HEK293T (cell line): Measurements from ENCODE around the gene GFER.

Experiments used
- CTCF ChIA-PET: fragments of 350-600 bp; formaldehyde crosslinking; extraction: SDS; loops from one replicate; lab custom pipeline; 2021; ENCODE audit warnings: antibody characterized with exemption, inconsistent platforms; lab: Yijun Ruan, JAX
- POLR2A ChIA-PET: fragments of 350-600 bp; formaldehyde crosslinking; extraction: SDS; loops from one replicate; lab custom pipeline; 2020; ENCODE audit warnings: antibody characterized with exemption, inconsistent platforms; lab: Yijun Ruan, JAX
- DNase-seq: peaks from one replicate; pipeline ENCODE4 v3.0.0; 2012; ENCODE audit warnings: mixed read lengths; ENCODE audit errors: extremely low spot score
- ARNT ChIP-seq: fragments of 450-650 bp; IDR thresholded peaks from 2 replicates; pipeline ENCODE4 v1.6.1; 2017; ENCODE audit warnings: mild to moderate bottlenecking
- BHLHE40 ChIP-seq: fragments of 450-650 bp; IDR thresholded peaks from 2 replicates; pipeline ENCODE4 v1.6.1; 2016; ENCODE audit warnings: mild to moderate bottlenecking, moderate library complexity, borderline replicate concordance
- CTBP1 ChIP-seq: fragments of 450-650 bp; IDR thresholded peaks from 2 replicates; pipeline ENCODE4 v1.6.1; 2016; ENCODE audit warnings: borderline replicate concordance
- ELF4 ChIP-seq: fragments of 450-650 bp; IDR thresholded peaks from 2 replicates; pipeline ENCODE4 v1.6.1; 2017; ENCODE audit warnings: antibody characterized with exemption
- FOXA1 ChIP-seq: fragments of 450-650 bp; IDR thresholded peaks from 2 replicates; pipeline ENCODE4 v1.6.1; 2016; ENCODE audit warnings: mild to moderate bottlenecking
- FOXK2 ChIP-seq: fragments of 450-650 bp; IDR thresholded peaks from 2 replicates; pipeline ENCODE4 v1.6.1; 2016; ENCODE audit warnings: mild to moderate bottlenecking
- FOXM1 ChIP-seq: fragments of 450-650 bp; IDR thresholded peaks from 2 replicates; pipeline ENCODE4 v1.6.1; 2017; ENCODE audit warnings: mild to moderate bottlenecking, borderline replicate concordance
- HDGF ChIP-seq: fragments of 450-650 bp; IDR thresholded peaks from 2 replicates; pipeline ENCODE4 v1.6.1; 2017; ENCODE audit warnings: antibody characterized with exemption, borderline replicate concordance
- L3MBTL2 ChIP-seq: fragments of 450-650 bp; conservative IDR thresholded peaks from 2 replicates; pipeline ENCODE4 v1.6.1; 2016; ENCODE audit warnings: mild to moderate bottlenecking
- LEF1 ChIP-seq: fragments of 450-650 bp; IDR thresholded peaks from 2 replicates; pipeline ENCODE4 v1.6.1; 2017; ENCODE audit warnings: mild to moderate bottlenecking, borderline replicate concordance
- NFRKB ChIP-seq: fragments of 450-650 bp; IDR thresholded peaks from 2 replicates; pipeline ENCODE4 v1.6.1; 2016; ENCODE audit warnings: mild to moderate bottlenecking, moderate library complexity
- SP1 ChIP-seq: fragments of 450-650 bp; IDR thresholded peaks from 2 replicates; pipeline ENCODE4 v1.6.1; 2017
- SUZ12 ChIP-seq: fragments of 450-650 bp; IDR thresholded peaks from 2 replicates; pipeline ENCODE4 v1.6.1; 2016; ENCODE audit warnings: mild to moderate bottlenecking
- TARDBP ChIP-seq: fragments of 450-650 bp; IDR thresholded peaks from 2 replicates; pipeline ENCODE4 v1.6.1; 2016
- ZNF384 ChIP-seq: fragments of 450-650 bp; IDR thresholded peaks from 2 replicates; pipeline ENCODE4 v1.6.1; 2016
- TF ChIP-seq, protein P1 (sequence below): fragments of 450-650 bp; IDR thresholded peaks from 2 replicates; pipeline ENCODE4 v1.6.1; 2016

GFER gene

DNA sequence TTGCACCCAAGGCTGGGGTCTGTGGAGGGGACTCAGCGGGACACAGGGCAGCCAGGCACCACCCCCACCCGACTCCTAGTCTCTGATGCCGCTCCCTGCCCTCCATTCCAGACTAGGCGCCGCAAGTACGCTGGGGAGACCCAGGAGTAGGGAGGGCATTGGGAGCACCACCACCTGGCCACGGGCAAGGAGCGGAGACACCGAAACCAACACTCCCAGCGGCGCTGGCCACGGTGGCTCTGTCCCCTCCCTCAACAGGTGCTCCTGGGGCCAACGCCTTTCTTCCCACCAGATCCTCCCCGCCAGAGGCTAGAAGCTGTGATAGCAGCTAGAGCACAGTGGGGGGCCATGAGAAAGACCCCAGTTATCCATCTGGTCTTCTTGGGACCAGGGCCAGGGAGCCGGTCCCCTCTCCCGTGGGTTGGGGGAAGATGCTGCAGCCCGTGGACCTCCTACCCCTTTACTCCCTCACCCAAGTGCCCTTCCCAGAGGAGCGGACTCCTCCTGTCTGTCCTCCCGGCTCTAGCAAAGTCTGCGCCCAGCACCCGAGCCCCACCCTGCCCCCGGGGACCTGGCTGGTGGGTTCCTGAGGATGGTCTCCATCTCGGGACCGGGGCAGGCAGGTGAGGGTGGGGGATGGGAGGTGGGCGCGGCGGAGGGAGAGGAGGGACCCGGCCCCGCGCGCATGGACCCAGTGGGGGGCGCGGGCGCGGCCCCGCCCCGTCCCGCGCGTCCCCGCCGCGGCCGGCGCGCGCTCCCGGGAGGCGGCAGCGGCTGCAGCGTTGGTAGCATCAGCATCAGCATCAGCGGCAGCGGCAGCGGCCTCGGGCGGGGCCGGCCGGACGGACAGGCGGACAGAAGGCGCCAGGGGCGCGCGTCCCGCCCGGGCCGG, 5.5 kb downstream of the GFER start, which contains the start of gene SYNGR3:
Gene SYNGR3, plus strand, starts transcription at position 762 of the 892 bp plus-strand sequence. CDS start 133 bp downstream, outside the sequence.
- ChIA-PET CTCF (no interaction called here), POLR2A (interaction anchor here (1.1 to 1.2 kb wide), 2 partner anchors 8 to 18 kb away, joined by 3 read pairs; no protein-coding TSS in a partner anchor)

DNA sequence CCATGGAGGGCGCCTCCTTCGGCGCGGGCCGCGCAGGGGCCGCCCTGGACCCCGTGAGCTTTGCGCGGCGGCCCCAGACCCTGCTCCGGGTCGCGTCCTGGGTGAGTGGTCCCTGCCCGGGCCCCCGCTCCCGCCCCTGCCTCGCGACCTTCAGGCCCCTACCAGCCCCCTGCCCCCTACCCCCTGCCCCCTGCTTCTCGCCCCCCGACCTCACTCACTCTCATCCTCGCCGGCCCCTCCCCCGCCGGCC, 6.0 kb downstream of the GFER start:
- CTCF ChIA-PET, result no interaction called here
- TF ChIP-seq TARDBP, result no peak
- TF ChIP-seq L3MBTL2, result no peak
- TF ChIP-seq, protein P1, sequence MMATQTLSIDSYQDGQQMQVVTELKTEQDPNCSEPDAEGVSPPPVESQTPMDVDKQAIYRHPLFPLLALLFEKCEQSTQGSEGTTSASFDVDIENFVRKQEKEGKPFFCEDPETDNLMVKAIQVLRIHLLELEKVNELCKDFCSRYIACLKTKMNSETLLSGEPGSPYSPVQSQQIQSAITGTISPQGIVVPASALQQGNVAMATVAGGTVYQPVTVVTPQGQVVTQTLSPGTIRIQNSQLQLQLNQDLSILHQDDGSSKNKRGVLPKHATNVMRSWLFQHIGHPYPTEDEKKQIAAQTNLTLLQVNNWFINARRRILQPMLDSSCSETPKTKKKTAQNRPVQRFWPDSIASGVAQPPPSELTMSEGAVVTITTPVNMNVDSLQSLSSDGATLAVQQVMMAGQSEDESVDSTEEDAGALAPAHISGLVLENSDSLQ, result no peak
- no peak for TF ChIP-seq BHLHE40
- TF ChIP-seq CTBP1, result no peak
- TF ChIP-seq LEF1, result no peak
- no peak for TF ChIP-seq ARNT
- TF ChIP-seq SP1, result no peak
- TF ChIP-seq ELF4, result no peak
- no peak for TF ChIP-seq NFRKB
- TF ChIP-seq FOXA1, result no peak
- DNase-seq, result no peak
- POLR2A ChIA-PET, result interaction anchor here (1.0 to 3.3 kb wide), 2 partner anchors 25 to 27 kb away, joined by 4 to 15 read pairs; partner anchors contain the start of gene RPS2

More for the DNA sequence above, 5.5 kb downstream of the GFER start, which contains the start of gene SYNGR3:
- TF ChIP-seq L3MBTL2, result no peak
- TF ChIP-seq ZNF384, result no peak
- TF ChIP-seq FOXK2, result no peak
- no peak for TF ChIP-seq BHLHE40
- no peak for TF ChIP-seq FOXM1
- no peak for TF ChIP-seq NFRKB
- TF ChIP-seq TARDBP, result no peak
- TF ChIP-seq ELF4, result no peak
- DNase-seq, result no peak

DNA sequence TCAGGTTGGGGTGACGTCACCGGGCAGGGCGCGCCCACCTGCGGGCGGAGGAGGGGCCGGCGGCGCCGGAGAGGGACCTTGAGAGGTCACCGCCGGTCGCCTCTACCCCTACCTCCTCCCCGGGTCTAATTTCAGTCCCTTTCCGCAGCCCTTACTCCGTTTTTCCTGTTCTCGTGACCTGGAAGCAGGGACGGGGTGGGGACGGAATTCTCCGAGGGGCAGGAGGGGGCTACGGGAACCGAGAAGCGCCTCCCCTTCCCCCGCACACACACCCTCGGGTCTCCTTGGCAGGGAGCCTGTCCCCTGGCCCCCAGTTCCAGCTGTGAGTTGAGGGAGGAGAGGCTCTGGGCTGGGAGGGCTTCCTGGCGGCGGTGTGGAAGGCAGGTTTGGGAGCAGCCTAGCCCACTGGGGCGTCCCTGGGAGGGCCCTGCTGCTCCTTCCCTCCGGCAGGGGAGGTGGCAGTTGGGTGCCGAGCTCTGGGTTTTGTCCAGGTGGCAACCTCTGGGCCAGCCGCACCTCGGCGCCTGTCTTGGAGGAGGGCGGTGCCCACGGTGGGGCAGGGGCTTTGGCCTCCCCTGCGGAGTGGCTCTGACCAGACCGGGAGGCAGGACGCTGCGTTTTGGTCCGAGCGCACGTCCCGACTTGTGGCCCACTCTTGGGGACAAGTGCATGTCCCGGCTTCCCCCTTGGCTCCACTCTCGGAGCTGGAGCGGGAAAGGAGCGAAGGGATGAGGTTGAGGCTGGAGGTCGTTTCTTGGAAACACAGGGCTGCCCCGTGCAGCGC, 6.5 kb downstream of the GFER start:
- ChIA-PET POLR2A (interaction anchor here (1.0 to 3.3 kb wide), 2 partner anchors 26 to 27 kb away, joined by 4 to 15 read pairs; partner anchors contain the start of gene RPS2), CTCF (no interaction called here)
- TF ChIP-seq FOXK2 (no peak), SUZ12 (no peak), FOXA1 (no peak), ARNT (no peak), TARDBP (no peak)
- no peak for DNase-seq

DNA sequence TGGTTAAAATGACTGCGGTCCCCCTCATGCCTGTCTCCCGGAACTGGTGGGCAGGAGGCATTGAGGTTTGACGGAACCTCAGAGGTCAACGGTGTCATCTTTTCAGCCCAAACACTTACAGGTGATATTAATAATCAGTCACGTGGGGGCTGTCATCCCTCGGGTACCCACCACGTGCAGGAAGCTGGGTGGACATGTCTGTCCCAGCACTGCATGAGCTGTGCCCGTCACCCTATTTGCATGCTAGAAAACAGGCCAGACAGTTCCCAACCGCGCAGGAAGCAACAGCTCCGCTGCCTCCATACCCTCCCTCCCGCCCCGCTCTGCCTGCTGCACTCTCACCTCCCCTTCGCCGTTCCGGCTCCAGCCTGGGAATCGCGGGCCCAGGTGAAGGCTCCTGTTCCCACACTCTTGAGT, 7.2 kb downstream of the GFER start:
- CTCF ChIA-PET, result no interaction called here
- POLR2A ChIA-PET, result interaction anchor here (0.6 to 3.3 kb wide), 3 partner anchors 16 to 28 kb away, joined by 3 to 15 read pairs (median 4); partner anchors contain the start of gene RPS2
- no peak for DNase-seq
- no peak for TF ChIP-seq ZNF384
- no peak for TF ChIP-seq CTBP1
- no peak for TF ChIP-seq ELF4
- TF ChIP-seq BHLHE40, result no peak
- TF ChIP-seq SUZ12, result no peak
- no peak for TF ChIP-seq L3MBTL2
- TF ChIP-seq FOXA1, result no peak
- TF ChIP-seq, protein P1, result no peak

DNA sequence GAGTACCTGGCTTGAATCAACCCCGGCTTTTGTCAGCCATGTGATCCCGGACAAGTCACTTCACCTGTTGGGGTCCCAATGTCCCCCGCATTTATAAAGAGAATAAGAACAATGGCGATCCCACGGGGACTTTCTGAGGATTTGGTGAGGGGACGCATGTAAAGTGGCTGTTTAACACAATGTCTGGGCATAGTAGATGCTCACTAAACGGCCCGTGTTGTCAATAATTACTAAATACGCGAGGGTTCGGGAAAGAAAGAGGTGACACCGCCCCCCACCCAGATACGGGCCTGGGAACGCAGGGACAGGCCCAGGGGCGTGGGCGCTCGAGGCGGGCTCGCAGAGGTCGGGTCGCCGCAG, 7.6 kb downstream of the GFER start:
- no peak for TF ChIP-seq TARDBP
- TF ChIP-seq CTBP1, result no peak
- TF ChIP-seq L3MBTL2, result no peak
- no peak for TF ChIP-seq FOXK2
- TF ChIP-seq ARNT, result no peak
- no peak for TF ChIP-seq HDGF
- no peak for TF ChIP-seq SP1
- TF ChIP-seq ZNF384, result no peak
- TF ChIP-seq, protein P1, result no peak
- TF ChIP-seq FOXM1, result no peak
- no peak for TF ChIP-seq ELF4
- no peak for TF ChIP-seq SUZ12
- no peak for TF ChIP-seq LEF1
- TF ChIP-seq BHLHE40, result no peak
- ChIA-PET CTCF (no interaction called here), POLR2A (interaction anchor here (0.6 to 3.3 kb wide), 2 partner anchors 16 to 27 kb away, joined by 3 to 15 read pairs; partner anchors contain the start of gene RPS2)

More for the DNA sequence above, 7.6 kb downstream of the GFER start:
- DNase-seq, result no peak
